K562 (cell line): ENCODE data around the gene MRTFB. TPM values are rescaled to one million over a fixed set of nuclear protein-coding genes. Genes with fewer than 3 reads are reported as not detected.

Source experiments
- ATAC-seq: fragments of 200-7000 bp; cut with Tn5 transposase; 3 replicates; pipeline ENCODE4 v1.9.1; 2020; ENCODE audit warnings: moderate library complexity
- BruUV-seq: library from RNA; stranded (reverse); fragments of 400-500 nt; replicated peaks from 2 replicates; lab custom pipeline; 2021; lab: Mats Ljungman, UMichigan
- CTCF ChIA-PET: fragments of 300-600 bp; formaldehyde crosslinking; extraction: SDS; loops from one replicate; lab custom pipeline; 2021; ENCODE audit warnings: low intra/inter-chr PET ratio; lab: Yijun Ruan, JAX
- POLR2A ChIA-PET: fragments of 300-600, 350-650 bp; sonication (Branson Sonifier 250); formaldehyde crosslinking; extraction: SDS; loops from one replicate; lab custom pipeline; 2021; ENCODE audit warnings: antibody characterized with exemption, inconsistent platforms; lab: Yijun Ruan, JAX
- DNase-seq, 4 experiments: peaks; one replicate each; pipeline versions ENCODE4 v3.0.0 to v3.0.0-alpha.2; 2011 to 2018; ENCODE audit warnings: low spot score in 3 of 4, mixed read lengths in 3 of 4; ENCODE audit errors: extremely low read depth in 1 of 4
- FAIRE-seq: peaks from 2 replicates; lab custom pipeline; 2011; peaks lifted over from hg19 to GRCh38; lab: Jason Lieb, UNC
- H2AFZ ChIP-seq: 2 replicates; pipeline ENCODE4 v1.6.0; 2011; ENCODE audit warnings: low read depth, low read length, control low read depth, inconsistent platforms
- H3K27ac ChIP-seq: fragments of 200-600 bp; 3 replicates; pipeline ENCODE4 v1.8.0; 2011; ENCODE audit warnings: low read depth, mild to moderate bottlenecking, control low read depth, inconsistent platforms, low read length, moderate library complexity, mixed read lengths; ENCODE audit errors: extremely low read depth
- H3K27me3 ChIP-seq, 2 experiments: fragments of 300-600 bp in 1 of 2; 2 replicates in 1 of 2; 3 replicates in 1 of 2; pipeline versions ENCODE4 v1.6.0 to v1.8.0; 2011; ENCODE audit warnings: inconsistent platforms in 2 of 2, low read length in 2 of 2, mild to moderate bottlenecking in 1 of 2, mixed read lengths in 1 of 2, moderate library complexity in 1 of 2; ENCODE audit not compliant: control insufficient read depth in 2 of 2, insufficient read depth in 2 of 2
- H3K36me3 ChIP-seq: fragments of 300-600 bp; 3 replicates; pipeline ENCODE4 v1.8.0; 2011; ENCODE audit warnings: mild to moderate bottlenecking, low read length, inconsistent platforms; ENCODE audit not compliant: control insufficient read depth, insufficient read depth
- H3K4me1 ChIP-seq, 2 experiments: fragments of 200-600 bp in 1 of 2; replicated peaks in 1 of 2; 2 replicates in 1 of 2; 3 replicates in 1 of 2; pipeline versions ENCODE4 v1.5.1 to v1.8.0; 2011; ENCODE audit warnings: inconsistent platforms in 2 of 2, low read length in 2 of 2, mild to moderate bottlenecking in 1 of 2, mixed read lengths in 1 of 2, moderate library complexity in 1 of 2; ENCODE audit not compliant: control insufficient read depth in 2 of 2, insufficient read depth in 2 of 2
- H3K4me2 ChIP-seq: 2 replicates; pipeline ENCODE4 v1.6.1; 2011; ENCODE audit warnings: low read length, control low read depth, inconsistent platforms, mixed read lengths; ENCODE audit not compliant: insufficient read depth
- H3K4me3 ChIP-seq: fragments of 200-600 bp; sonication (generic), shearing (Covaris generic); 2 replicates; pipeline ENCODE4 v1.5.1; 2016; ENCODE audit warnings: control low read depth, inconsistent platforms
- H3K79me2 ChIP-seq: fragments of 200-600 bp; 3 replicates; pipeline ENCODE4 v1.8.0; 2011; ENCODE audit warnings: low read length, inconsistent platforms; ENCODE audit not compliant: control insufficient read depth, insufficient read depth
- H3K9ac ChIP-seq, 2 experiments: 2 replicates each; pipeline versions ENCODE4 v1.6.0 to v1.6.1; 2011; ENCODE audit warnings: low read depth in 2 of 2, low read length in 2 of 2, control low read depth in 1 of 2, inconsistent platforms in 1 of 2, mild to moderate bottlenecking in 1 of 2, mixed read lengths in 1 of 2; ENCODE audit not compliant: insufficient read depth in 1 of 2
- H3K9me1 ChIP-seq: one replicate; pipeline ENCODE4 v1.6.0; 2011; ENCODE audit warnings: inconsistent platforms, mild to moderate bottlenecking, low read length, moderate library complexity; ENCODE audit not compliant: control insufficient read depth, insufficient read depth
- H3K9me3 ChIP-seq: replicated peaks from 2 replicates; pipeline ENCODE4 v1.5.1; 2011; ENCODE audit warnings: low read depth, low read length, inconsistent platforms; ENCODE audit not compliant: control insufficient read depth, insufficient read depth
- H4K20me1 ChIP-seq: replicated peaks from 2 replicates; pipeline ENCODE4 v1.6.1; 2011; ENCODE audit warnings: low read length, inconsistent platforms, mixed read lengths; ENCODE audit not compliant: control insufficient read depth, insufficient read depth
- ELK1 ChIP-seq: sonication (generic); formaldehyde crosslinking; IDR thresholded peaks from 2 replicates; pipeline ENCODE4 v1.8.1; 2022; ENCODE audit warnings: missing genetic modification reagents
- FIP1L1 ChIP-seq: fragments of 200-400 bp; formaldehyde crosslinking; IDR thresholded peaks from 2 replicates; pipeline ENCODE4 v1.6.1; 2018; ENCODE audit warnings: mild to moderate bottlenecking, low read depth, low read length; ENCODE audit not compliant: poor library complexity, severe bottlenecking
- HMGN3 ChIP-seq: IDR thresholded peaks from 2 replicates; pipeline ENCODE4 v1.6.1; 2011; ENCODE audit warnings: borderline replicate concordance, low read depth, mild to moderate bottlenecking, mixed read lengths, low read length; ENCODE audit not compliant: insufficient read length; ENCODE audit errors: extremely low read depth
- KAT2B ChIP-seq: IDR thresholded peaks from one replicate; pipeline ENCODE4 v1.6.1; 2012; ENCODE audit warnings: low read depth, mild to moderate bottlenecking, control low read depth, inconsistent platforms, low read length, moderate library complexity
- KDM2B ChIP-seq: fragments of 250-450 bp; sonication (Bioruptor Pico); IDR thresholded peaks from 2 replicates; pipeline ENCODE4 v1.8.0; 2021; ENCODE audit warnings: mild to moderate bottlenecking, moderate library complexity
- KLF1 ChIP-seq: fragments of 450-650 bp; IDR thresholded peaks from 2 replicates; pipeline ENCODE4 v1.6.1; 2016; ENCODE audit warnings: missing genetic modification characterization, missing compliant biosample characterization
- MCM5 ChIP-seq: fragments of 450-650 bp; IDR thresholded peaks from 2 replicates; pipeline ENCODE4 v1.6.1; 2016; ENCODE audit warnings: low read depth
- NR2F6 ChIP-seq: fragments of 450-650 bp; formaldehyde crosslinking; IDR thresholded peaks from 2 replicates; pipeline ENCODE4 v1.4.0; 2020; ENCODE audit warnings: mild to moderate bottlenecking
- OTX1 ChIP-seq: fragments of 450-650 bp; formaldehyde crosslinking; IDR thresholded peaks from 2 replicates; pipeline ENCODE4 v1.4.0; 2022; ENCODE audit warnings: mild to moderate bottlenecking
- RNF2 ChIP-seq: sonication (generic); IDR thresholded peaks from 2 replicates; pipeline ENCODE4 v1.6.1; 2016
- TEAD4 ChIP-seq, 2 experiments: sonication (generic) in 1 of 2; formaldehyde crosslinking in 1 of 2; IDR thresholded peaks; 2 replicates each; pipeline versions ENCODE4 v1.6.1 to v1.8.0; 2012 to 2022; ENCODE audit warnings: borderline replicate concordance in 1 of 2, inconsistent platforms in 1 of 2, low read length in 1 of 2, mild to moderate bottlenecking in 1 of 2, missing genetic modification reagents in 1 of 2
- TGIF2 ChIP-seq: sonication (generic); formaldehyde crosslinking; IDR thresholded peaks from 2 replicates; pipeline ENCODE4 v1.8.1; 2022; ENCODE audit warnings: mild to moderate bottlenecking, missing genetic modification reagents, moderate library complexity
- THRB ChIP-seq: fragments of 450-650 bp; formaldehyde crosslinking; conservative IDR thresholded peaks from 2 replicates; pipeline ENCODE4 v1.4.0; 2022; ENCODE audit warnings: mild to moderate bottlenecking, missing genetic modification characterization
- WGBS: fragments of 100-300 bp; shearing (Covaris generic); methylation state at CpG from one replicate; pipeline ENCODE4 v1.1.6; 2016; ENCODE audit warnings: low coverage, mixed read lengths; ENCODE audit not compliant: insufficient coverage; ENCODE audit errors: missing lambda C conversion rate; 5-methylcytosine and 5-hydroxymethylcytosine counted together
- in situ Hi-C: fragments of 300-500 bp; cut with MboI; formaldehyde crosslinking; loops from 4 replicates; pipeline ENCODE4 v1.15.0; 2018; ENCODE audit warnings: inconsistent platforms, mixed read lengths
- intact Hi-C: fragments of 100-400 bp; cut with micrococcal nuclease; formaldehyde crosslinking; loops from 2 replicates; pipeline ENCODE4 v1.14.2; 2022
- polyA plus RNA-seq, 8 experiments: library from polyadenylated mRNA; depleted of rRNA in 4 of 8; stranded (reverse) in 5 of 8; unstranded in 3 of 8; fragments of >200 nt; fragmentation: Nextera tagmentation in 2 of 8; fragmentation: Illumina TruSeq in 1 of 8; extraction: Ambion mirVana in 2 of 8; extraction: Trizol in 1 of 8; gene quantifications; 2 replicates each; pipeline versions ENCODE4 v1.2.1 to v1.2.3, GENCODE V29; 2011 to 2014; ENCODE audit warnings: inconsistent platforms in 1 of 8, missing spikeins in 1 of 8
- total RNA-seq, 7 experiments: library from RNA; depleted of rRNA in 6 of 7; stranded (reverse); fragments of >200 nt in 6 of 7; fragmentation: Illumina TruSeq in 2 of 7; extraction: Trizol in 2 of 7; gene quantifications; 2 replicates each; pipeline versions ENCODE4 v1.2.1 to v1.2.3, GENCODE V29; 2011 to 2021; ENCODE audit warnings: low replicate concordance in 1 of 7
- TF ChIP-seq, protein P1 (sequence below): sonication (generic); formaldehyde crosslinking; IDR thresholded peaks from 2 replicates; pipeline ENCODE4 v1.8.0; 2023; ENCODE audit warnings: mild to moderate bottlenecking, missing genetic modification reagents

MRTFB gene
- total and polyA plus RNA-seq, 9 of the 15 experiments (the other 6 are each of a cell fraction or from before 2014, with no cell fraction given): 2.2 to 12.7 (median 7.0) TPM

DNA sequence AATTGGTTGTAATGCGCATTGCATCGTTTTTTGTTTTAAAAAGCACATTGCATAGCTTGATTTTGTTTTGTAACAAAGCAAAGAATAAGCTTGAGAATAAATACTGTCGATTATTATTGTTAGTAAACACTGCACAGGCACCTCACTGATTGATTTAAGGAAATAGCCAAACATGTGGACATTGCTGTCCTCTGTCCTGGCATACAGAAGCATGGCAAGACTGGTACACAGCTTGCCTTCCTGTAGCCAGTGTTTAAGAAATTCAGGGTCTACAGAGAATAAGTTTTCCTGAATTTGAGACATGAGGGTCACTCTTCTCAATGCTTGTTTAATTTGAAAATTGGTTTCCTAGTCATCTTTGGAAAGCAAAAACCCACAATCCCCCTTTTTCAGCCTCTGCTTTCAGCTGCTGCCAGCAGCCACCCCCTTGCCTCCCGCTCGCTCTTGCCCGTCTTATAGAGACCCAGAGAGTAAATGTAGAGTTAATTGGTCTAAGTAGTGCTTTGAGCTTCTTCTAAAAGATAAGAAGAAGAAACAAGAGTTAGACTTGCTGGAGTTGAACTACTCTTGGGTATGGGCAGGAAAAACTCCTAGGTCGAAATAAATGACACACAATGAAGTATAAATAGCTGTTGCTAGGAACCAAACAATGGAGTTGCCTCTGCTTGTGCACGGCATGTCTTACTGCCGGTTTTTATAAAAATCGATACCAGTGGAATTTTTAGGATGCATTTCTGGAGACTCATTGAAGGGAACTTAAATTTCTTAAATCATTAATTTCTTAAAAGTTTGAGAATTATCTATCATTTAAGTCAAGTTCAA lies 116.6 kb downstream of the MRTFB start:
- no peak overlapping the region for H2AFZ ChIP-seq
- H3K9me1 ChIP-seq: no peaks in the 10 kb centered on the region
- H3K9me3 ChIP-seq: no peaks in the 10 kb centered on the region
- H3K36me3 ChIP-seq: no peaks in the 10 kb centered on the region
- H3K27me3 ChIP-seq: no peaks in the 10 kb centered on the region
- no peak overlapping the region for H3K4me2 ChIP-seq
- ATAC-seq: no peak
- in situ Hi-C loops (no loop called here), intact Hi-C loops (loop anchor here (10.0 kb wide), 1 partner anchor 113 kb away; the partner anchor contains the start of gene MRTFB)
- H4K20me1 ChIP-seq: no peaks in the 10 kb centered on the region
- H3K9ac ChIP-seq: no peak overlapping the region
- no TSS peak for BruUV-seq
- no peak for DNase-seq
- POLR2A ChIA-PET: interaction anchor here (0.9 to 3.2 kb wide), 3 partner anchors 9 to 16 kb away, joined by 3 to 12 read pairs (median 5); no protein-coding TSS in a partner anchor
- no peak for TF ChIP-seq OTX1 (CRISPR knock-in tag)
- no peak for TF ChIP-seq FIP1L1
- no peak for TF ChIP-seq TEAD4 (IDR thresholded peaks at IDR 0.05; ENCODE audit: low read length)
- no peak for TF ChIP-seq TEAD4 (CRISPR knock-in tag; IDR thresholded peaks at IDR 0.05; ENCODE audit: borderline replicate concordance)
- no peak for TF ChIP-seq MCM5
- TF ChIP-seq THRB: no peak
- no peak for TF ChIP-seq HMGN3
- no peak for TF ChIP-seq KLF1 (tag)
- no peak for TF ChIP-seq KDM2B (CRISPR knock-in tag)
- TF ChIP-seq, protein P1, sequence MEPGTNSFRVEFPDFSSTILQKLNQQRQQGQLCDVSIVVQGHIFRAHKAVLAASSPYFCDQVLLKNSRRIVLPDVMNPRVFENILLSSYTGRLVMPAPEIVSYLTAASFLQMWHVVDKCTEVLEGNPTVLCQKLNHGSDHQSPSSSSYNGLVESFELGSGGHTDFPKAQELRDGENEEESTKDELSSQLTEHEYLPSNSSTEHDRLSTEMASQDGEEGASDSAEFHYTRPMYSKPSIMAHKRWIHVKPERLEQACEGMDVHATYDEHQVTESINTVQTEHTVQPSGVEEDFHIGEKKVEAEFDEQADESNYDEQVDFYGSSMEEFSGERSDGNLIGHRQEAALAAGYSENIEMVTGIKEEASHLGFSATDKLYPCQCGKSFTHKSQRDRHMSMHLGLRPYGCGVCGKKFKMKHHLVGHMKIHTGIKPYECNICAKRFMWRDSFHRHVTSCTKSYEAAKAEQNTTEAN (CRISPR knock-in tag): no peak
- TF ChIP-seq TGIF2: no peak
- no peak for TF ChIP-seq RNF2
- TF ChIP-seq KAT2B: no peak
- no peak for TF ChIP-seq NR2F6 (CRISPR knock-in tag)
- TF ChIP-seq ELK1: no peak
- H3K79me2 ChIP-seq: no peaks in the 10 kb centered on the region
- no peak overlapping the region for H3K4me3 ChIP-seq
- no peak overlapping the region for H3K27ac ChIP-seq
- CTCF ChIA-PET: no interaction called here
- peaks cover 0 to 15% of the 10 kb centered on the region in 2 experiments; a peak in 1 of 5 replicates for H3K4me1 ChIP-seq
- 68% methylated on average over 10 of the region's 10 CpGs for WGBS
- FAIRE-seq: no peak
